Fibroblast of lung (primary cell): ENCODE results near the gene RBCK1. TPM values are rescaled to one million over a fixed set of nuclear protein-coding genes. Genes with fewer than 3 reads are reported as not detected.

Experiments
- DNase-seq, 2 donors: peaks; one replicate each; pipeline versions ENCODE4 v3.0.0 to v3.0.0-alpha.2; 2010; ENCODE audit warnings: low read depth in 2 of 2
- H2AFZ ChIP-seq: 2 replicates; pipeline ENCODE4 v1.5.1; 2012; ENCODE audit warnings: low read length, control low read depth, inconsistent platforms
- H3K27ac ChIP-seq: 2 replicates; pipeline ENCODE4 v1.5.1; 2011; ENCODE audit warnings: low read length, control low read depth; ENCODE audit not compliant: insufficient read depth
- H3K27me3 ChIP-seq: 2 replicates; pipeline ENCODE4 v1.5.1; 2011; ENCODE audit warnings: mild to moderate bottlenecking, low read length; ENCODE audit not compliant: control insufficient read depth, insufficient read depth
- H3K36me3 ChIP-seq: 2 replicates; pipeline ENCODE4 v1.5.1; 2011; ENCODE audit warnings: low read length; ENCODE audit not compliant: control insufficient read depth, insufficient read depth
- H3K4me1 ChIP-seq: 2 replicates; pipeline ENCODE4 v1.5.1; 2011; ENCODE audit warnings: low read length; ENCODE audit not compliant: control insufficient read depth, insufficient read depth; ENCODE audit errors: extremely low read depth
- H3K4me2 ChIP-seq: 2 replicates; pipeline ENCODE4 v1.5.1; 2011; ENCODE audit warnings: low read length, control low read depth; ENCODE audit not compliant: insufficient read depth; ENCODE audit errors: extremely low read depth
- H3K4me3 ChIP-seq, 4 experiments: fragments of 200-600 bp in 1 of 4; sonication (generic) in 1 of 4; replicated peaks in 1 of 4; 2 replicates each; pipeline ENCODE4 v1.5.1; 2011 to 2016; ENCODE audit warnings: low read length in 4 of 4, low read depth in 3 of 4, mild to moderate bottlenecking in 3 of 4, control low read depth in 2 of 4, inconsistent platforms in 1 of 4, mixed read lengths in 1 of 4; ENCODE audit not compliant: insufficient read depth in 1 of 4; ENCODE audit errors: control extremely low read depth in 1 of 4
- H3K79me2 ChIP-seq: 2 replicates; pipeline ENCODE4 v1.5.1; 2012; ENCODE audit warnings: mild to moderate bottlenecking, low read length, inconsistent platforms; ENCODE audit not compliant: control insufficient read depth, insufficient read depth
- H3K9ac ChIP-seq: 2 replicates; pipeline ENCODE4 v1.5.1; 2011; ENCODE audit warnings: mild to moderate bottlenecking, low read length, control low read depth; ENCODE audit not compliant: insufficient read depth
- H3K9me3 ChIP-seq: 2 replicates; pipeline ENCODE4 v1.5.1; 2012; ENCODE audit warnings: low read depth, low read length; ENCODE audit not compliant: control insufficient read depth, insufficient read depth
- H4K20me1 ChIP-seq: 2 replicates; pipeline ENCODE4 v1.5.1; 2011; ENCODE audit warnings: low read length; ENCODE audit not compliant: control insufficient read depth, insufficient read depth; ENCODE audit errors: extremely low read depth
- CTCF ChIP-seq, 2 donors: IDR thresholded peaks in 1 of 2; conservative IDR thresholded peaks in 1 of 2; 1 replicate in 1 of 2; 2 replicates in 1 of 2; pipeline ENCODE4 v1.5.1; 2011 to 2012; ENCODE audit warnings: low read length in 2 of 2, control low read depth in 1 of 2, inconsistent platforms in 1 of 2, low read depth in 1 of 2, mild to moderate bottlenecking in 1 of 2
- EZH2 ChIP-seq: IDR thresholded peaks from 2 replicates; pipeline ENCODE4 v1.5.1; 2012; ENCODE audit warnings: low read length, control low read depth, mild to moderate bottlenecking; ENCODE audit errors: missing control alignments
- polyA plus RNA-seq, 2 donors: library from polyadenylated mRNA; depleted of rRNA in 1 of 2; stranded (reverse) in 1 of 2; unstranded in 1 of 2; fragments of >200 nt; gene quantifications; 2 replicates each; pipeline ENCODE4 v1.2.1, GENCODE V29; 2011 to 2012; ENCODE audit warnings: missing spikeins in 1 of 2
- total RNA-seq: library from RNA; depleted of rRNA; stranded (reverse); fragments of >200 nt; gene quantifications from 2 replicates; pipeline ENCODE4 v1.2.1, GENCODE V29; 2014

The RBCK1 gene
- total and polyA plus RNA-seq, 2 donors (not counting 1 experiment from before 2014, with no cell fraction given) = 35.2 to 89.0 TPM

- DNase-seq = peak; percentile 47 to 88
- H3K4me2 ChIP-seq = no peak overlapping the region
These were observed 70.2 kb downstream of the RBCK1 start for GRCh38 chr20:478010-478948.

DNA sequence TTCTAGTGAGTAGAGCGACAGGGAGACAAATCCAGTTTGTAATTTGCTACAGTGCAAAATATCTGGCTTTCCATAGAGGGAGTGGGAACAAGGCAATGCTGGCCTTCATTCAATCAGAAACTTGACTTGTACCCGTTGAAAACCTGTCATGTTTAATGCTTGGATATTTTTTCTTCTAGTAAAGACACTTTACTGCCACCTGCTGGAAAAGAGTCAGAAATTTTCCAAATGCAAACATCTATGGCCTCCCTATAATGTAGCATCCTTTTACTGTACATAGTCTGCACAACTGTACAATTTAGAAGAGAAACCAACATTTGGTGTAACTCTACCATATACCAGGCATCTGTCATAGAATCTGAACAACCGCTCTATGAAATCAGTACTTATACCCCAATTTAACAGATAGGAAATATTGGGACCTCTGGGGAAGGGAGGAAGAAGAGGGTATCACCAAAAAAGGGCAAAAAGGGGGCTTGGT, 70.9 kb downstream of the RBCK1 start:
- H3K4me3 ChIP-seq = no peak overlapping the region
- no peak overlapping the region for H3K4me2 ChIP-seq
- H3K4me1 ChIP-seq = no peaks in the 10 kb centered on the region
- no peaks in the 10 kb centered on the region for H4K20me1 ChIP-seq
- H2AFZ ChIP-seq = no peak overlapping the region
- no peaks in the 10 kb centered on the region for H3K79me2 ChIP-seq
- H3K9me3 ChIP-seq = no peaks in the 10 kb centered on the region
- H3K36me3 ChIP-seq = peaks cover 9% of the 10 kb centered on the region
- TF ChIP-seq EZH2 (no peak), CTCF (conservative IDR thresholded peaks at IDR 0.05 in 1 of 2, IDR thresholded peaks at IDR 0.05 in 1 of 2; ENCODE audit: low read depth in 1 of 2, low read length in 2 of 2) (peak; percentile 54 to 56)
- peak overlapping the region; percentile 4 for H3K27ac ChIP-seq
- peak; percentile 40 to 84 for DNase-seq
- no peaks in the 10 kb centered on the region for H3K27me3 ChIP-seq
- no peak overlapping the region for H3K9ac ChIP-seq

More at GRCh38 chr20:478010-478948, 70.2 kb downstream of the RBCK1 start:
- H3K9me3 ChIP-seq = no peaks in the 10 kb centered on the region
- no peak overlapping the region for H2AFZ ChIP-seq
- H3K4me3 ChIP-seq = no peak overlapping the region
- no peaks in the 10 kb centered on the region for H3K4me1 ChIP-seq
- no peak overlapping the region for H3K9ac ChIP-seq
- H3K27me3 ChIP-seq = no peaks in the 10 kb centered on the region
- H3K36me3 ChIP-seq = peaks cover 7% of the 10 kb centered on the region
- peak overlapping the region; percentile 4 for H3K27ac ChIP-seq
- no peak for TF ChIP-seq CTCF (conservative IDR thresholded peaks at IDR 0.05 in 1 of 2, IDR thresholded peaks at IDR 0.05 in 1 of 2; ENCODE audit: low read depth in 1 of 2, low read length in 2 of 2)
- no peak for TF ChIP-seq EZH2
- no peaks in the 10 kb centered on the region for H3K79me2 ChIP-seq
- H4K20me1 ChIP-seq = no peaks in the 10 kb centered on the region

GRCh38 chr20:479487-479886, 71.4 kb downstream of the RBCK1 start:
- Histone ChIP-seq H2AFZ (no peak overlapping the region), H3K4me2 (no peak overlapping the region), H3K4me3 (no peak overlapping the region), H3K4me1 (no peaks in the 10 kb centered on the region), H3K27ac (no peak overlapping the region), H3K27me3 (no peaks in the 10 kb centered on the region), H3K9ac (no peak overlapping the region), H4K20me1 (no peaks in the 10 kb centered on the region), H3K9me3 (no peaks in the 10 kb centered on the region), H3K79me2 (no peaks in the 10 kb centered on the region), H3K36me3 (peaks cover 11% of the 10 kb centered on the region)
- TF ChIP-seq EZH2 (no peak), CTCF (conservative IDR thresholded peaks at IDR 0.05 in 1 of 2, IDR thresholded peaks at IDR 0.05 in 1 of 2; ENCODE audit: low read depth in 1 of 2, low read length in 2 of 2) (no peak)
- peak; percentile 9 to 56 for DNase-seq
